Trophoblast cell (in vitro differentiated cells and primary cell): ENCODE measurements around the gene RCL1.

Source experiments
- DNase-seq, 2 donors: peaks; one replicate each; pipeline ENCODE4 v3.0.0-alpha.2; 2016
- H2AFZ ChIP-seq: 2 replicates; pipeline ENCODE4 v1.6.1; 2013; ENCODE audit warnings: low read length, moderate library complexity, mild to moderate bottlenecking; ENCODE audit not compliant: insufficient read depth, poor library complexity
- H2AK5ac ChIP-seq: 2 replicates; pipeline ENCODE4 v1.6.1; 2013; ENCODE audit warnings: mild to moderate bottlenecking, low read length
- H2BK120ac ChIP-seq: 2 replicates; pipeline ENCODE4 v1.6.1; 2013; ENCODE audit warnings: low read length, mild to moderate bottlenecking, moderate library complexity; ENCODE audit not compliant: insufficient read depth, poor library complexity
- H2BK12ac ChIP-seq: 2 replicates; pipeline ENCODE4 v1.6.1; 2013; ENCODE audit warnings: mild to moderate bottlenecking, low read length, moderate library complexity
- H2BK5ac ChIP-seq: 2 replicates; pipeline ENCODE4 v1.6.1; 2013; ENCODE audit warnings: low read length, low read depth, moderate library complexity, mild to moderate bottlenecking; ENCODE audit not compliant: poor library complexity
- H3K14ac ChIP-seq: 2 replicates; pipeline ENCODE4 v1.6.1; 2013; ENCODE audit warnings: mild to moderate bottlenecking, low read length
- H3K18ac ChIP-seq: 2 replicates; pipeline ENCODE4 v1.6.1; 2013; ENCODE audit warnings: mild to moderate bottlenecking, low read length
- H3K23ac ChIP-seq: 2 replicates; pipeline ENCODE4 v1.6.1; 2013; ENCODE audit warnings: low read length
- H3K27ac ChIP-seq: 2 replicates; pipeline ENCODE4 v1.5.1; 2013; ENCODE audit warnings: low read depth, mild to moderate bottlenecking, inconsistent platforms, low read length, moderate library complexity
- H3K27me3 ChIP-seq: 2 replicates; pipeline ENCODE4 v1.6.1; 2013; ENCODE audit warnings: inconsistent platforms, mild to moderate bottlenecking, low read length, moderate library complexity; ENCODE audit not compliant: insufficient read depth
- H3K36me3 ChIP-seq, 2 experiments: 1 replicate in 1 of 2; 2 replicates in 1 of 2; pipeline ENCODE4 v1.6.1; 2013; ENCODE audit warnings: low read length in 2 of 2, mild to moderate bottlenecking in 2 of 2, moderate library complexity in 1 of 2; ENCODE audit not compliant: insufficient read depth in 2 of 2, control insufficient read depth in 1 of 2
- H3K4ac ChIP-seq: 2 replicates; pipeline ENCODE4 v1.6.1; 2013; ENCODE audit warnings: low read depth, mild to moderate bottlenecking, low read length, moderate library complexity
- H3K4me1 ChIP-seq, 2 experiments: 1 replicate in 1 of 2; 2 replicates in 1 of 2; pipeline ENCODE4 v1.6.1; 2013; ENCODE audit warnings: low read length in 2 of 2, mild to moderate bottlenecking in 2 of 2, moderate library complexity in 1 of 2; ENCODE audit not compliant: insufficient read depth in 2 of 2, control insufficient read depth in 1 of 2
- H3K4me2 ChIP-seq: 2 replicates; pipeline ENCODE4 v1.6.1; 2013; ENCODE audit warnings: inconsistent platforms, mild to moderate bottlenecking, low read length, moderate library complexity
- H3K4me3 ChIP-seq: 2 replicates; pipeline ENCODE4 v1.5.1; 2013; ENCODE audit warnings: mild to moderate bottlenecking, low read depth, low read length, inconsistent platforms
- H3K79me1 ChIP-seq: one replicate; pipeline ENCODE4 v1.6.1; 2013; ENCODE audit warnings: low read length
- H3K79me2 ChIP-seq: 2 replicates; pipeline ENCODE4 v1.6.1; 2013; ENCODE audit warnings: low read length, mild to moderate bottlenecking; ENCODE audit not compliant: control insufficient read depth, insufficient read depth, poor library complexity
- H3K9ac ChIP-seq: 2 replicates; pipeline ENCODE4 v1.6.1; 2013; ENCODE audit warnings: mild to moderate bottlenecking, low read length
- H3K9me3 ChIP-seq: 2 replicates; pipeline ENCODE4 v1.6.1; 2013; ENCODE audit warnings: low read depth, mild to moderate bottlenecking, control low read depth, inconsistent platforms, low read length; ENCODE audit not compliant: insufficient read depth
- H4K12ac ChIP-seq: 2 replicates; pipeline ENCODE4 v1.6.1; 2013; ENCODE audit warnings: low read depth, mild to moderate bottlenecking, low read length, moderate library complexity
- H4K8ac ChIP-seq: 2 replicates; pipeline ENCODE4 v1.6.1; 2013; ENCODE audit warnings: low read depth, mild to moderate bottlenecking, low read length, moderate library complexity
- H4K91ac ChIP-seq: one replicate; pipeline ENCODE4 v1.6.1; 2013; ENCODE audit warnings: low read depth, mild to moderate bottlenecking, low read length, moderate library complexity
- WGBS: extraction: QIAGEN DNeasy Blood & Tissue Kit; methylation state at CpG from one replicate; pipeline ENCODE4 v1.1.7; 2013; ENCODE audit warnings: missing lambda C conversion rate; ENCODE audit not compliant: insufficient read length, insufficient coverage; ENCODE audit errors: extremely low coverage; 5-methylcytosine and 5-hydroxymethylcytosine counted together

Gene RCL1

GRCh38 chr9:4756420-4756819 is 36.3 kb upstream of the RCL1 start:
- Histone ChIP-seq H3K79me1 (peaks cover 3% of the 10 kb centered on the region), H3K4ac (no peak overlapping the region), H3K18ac (no peak overlapping the region), H3K9me3 (no peaks in the 10 kb centered on the region), H3K4me2 (no peak overlapping the region), H3K79me2 (no peaks in the 10 kb centered on the region), H2BK120ac (no peak overlapping the region), H3K14ac (no peak overlapping the region), H3K27ac (no peak overlapping the region), H3K23ac (no peak overlapping the region), H3K9ac (no peak overlapping the region), H3K27me3 (no peaks in the 10 kb centered on the region), H3K4me3 (no peak overlapping the region), H2BK5ac (no peak overlapping the region), H3K4me1 (peaks cover 5 to 14% of the 10 kb centered on the region in 2 experiments), H2AK5ac (no peak overlapping the region), H4K8ac (no peak overlapping the region), H4K12ac (no peak overlapping the region), H3K36me3 (no peaks in the 10 kb centered on the region), H2BK12ac (no peak overlapping the region), H2AFZ (no peak overlapping the region), H4K91ac (no peak overlapping the region)
- DNase-seq = no peak
- no CpG with 5 or more reads among the region's 4 CpGs for WGBS

GRCh38 chr9:4760122-4760521 is 32.6 kb upstream of the RCL1 start:
- no peaks in the 10 kb centered on the region for H3K79me2 ChIP-seq
- no peaks in the 10 kb centered on the region for H3K36me3 ChIP-seq
- no peak overlapping the region for H3K14ac ChIP-seq
- no peaks in the 10 kb centered on the region for H3K27me3 ChIP-seq
- no peak overlapping the region for H3K18ac ChIP-seq
- H3K27ac ChIP-seq = no peak overlapping the region
- no peak overlapping the region for H4K91ac ChIP-seq
- H2AK5ac ChIP-seq = no peak overlapping the region
- no peak overlapping the region for H2BK120ac ChIP-seq
- H3K4ac ChIP-seq = no peak overlapping the region
- H3K4me1 ChIP-seq = peaks cover 0 to 11% of the 10 kb centered on the region in 2 experiments
- no peak overlapping the region for H2BK5ac ChIP-seq
- no peak overlapping the region for H4K8ac ChIP-seq
- H3K23ac ChIP-seq = no peak overlapping the region
- no CpG with 5 or more reads among the region's 3 CpGs for WGBS
- H3K9me3 ChIP-seq = no peaks in the 10 kb centered on the region
- no peak overlapping the region for H3K4me2 ChIP-seq
- H3K9ac ChIP-seq = no peak overlapping the region
- DNase-seq = no peak
- H4K12ac ChIP-seq = no peak overlapping the region
- H3K79me1 ChIP-seq = no peaks in the 10 kb centered on the region
- H2BK12ac ChIP-seq = no peak overlapping the region
- no peak overlapping the region for H2AFZ ChIP-seq
- H3K4me3 ChIP-seq = no peak overlapping the region

DNA sequence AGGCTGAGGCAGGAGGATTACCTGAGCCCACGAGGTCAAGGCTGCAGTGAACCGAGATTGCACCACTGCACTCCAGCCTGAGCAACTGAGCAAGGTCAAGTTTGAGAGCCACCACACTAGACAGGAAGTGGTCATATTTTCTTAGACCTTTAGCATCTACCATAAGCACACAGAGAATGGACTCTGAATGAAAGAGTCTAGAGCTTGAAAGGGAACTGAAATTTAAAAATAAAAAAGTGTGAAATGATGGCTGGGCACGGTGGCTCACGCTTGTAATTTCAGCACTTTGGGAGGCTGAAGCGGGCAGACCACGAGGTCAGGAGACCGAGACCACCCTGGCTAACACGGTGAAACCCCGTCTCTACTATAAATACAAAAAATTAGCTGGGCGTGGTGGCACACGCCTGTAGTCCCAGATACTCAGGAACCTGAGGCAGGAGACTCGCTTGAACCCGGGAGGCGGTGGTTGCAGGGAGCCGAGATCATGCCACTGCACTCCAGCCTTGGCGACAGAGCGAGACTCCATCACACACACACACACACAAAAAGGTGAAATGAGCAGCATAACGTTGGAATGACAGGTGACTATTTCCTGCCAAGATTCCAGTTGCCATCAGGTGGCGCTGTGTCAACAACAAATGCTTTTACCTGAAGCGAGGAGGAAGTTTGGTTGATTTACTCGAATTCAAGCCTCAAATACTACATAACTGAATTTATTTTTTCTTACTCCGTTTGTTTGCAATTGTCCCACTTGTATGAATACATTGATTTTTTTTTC is 30.4 kb upstream of the RCL1 start:
- H3K9me3 ChIP-seq = no peaks in the 10 kb centered on the region
- H3K23ac ChIP-seq = no peak overlapping the region
- H3K4me3 ChIP-seq = no peak overlapping the region
- WGBS = no CpG with 5 or more reads among the region's 22 CpGs
- no peaks in the 10 kb centered on the region for H3K36me3 ChIP-seq
- no peak overlapping the region for H2AFZ ChIP-seq
- no peak overlapping the region for H3K18ac ChIP-seq
- H3K27me3 ChIP-seq = no peaks in the 10 kb centered on the region
- H3K4ac ChIP-seq = no peak overlapping the region
- peak; percentile 70 to 92 for DNase-seq
- no peak overlapping the region for H2BK120ac ChIP-seq
- H3K4me1 ChIP-seq = peaks cover 0 to 7% of the 10 kb centered on the region in 2 experiments
- H3K79me2 ChIP-seq = no peaks in the 10 kb centered on the region
- no peak overlapping the region for H4K91ac ChIP-seq
- H4K12ac ChIP-seq = no peak overlapping the region
- no peak overlapping the region for H2BK5ac ChIP-seq
- no peak overlapping the region for H3K27ac ChIP-seq
- no peak overlapping the region for H3K14ac ChIP-seq
- H3K4me2 ChIP-seq = peak overlapping the region; percentile 59
- no peaks in the 10 kb centered on the region for H3K79me1 ChIP-seq
- no peak overlapping the region for H2BK12ac ChIP-seq
- no peak overlapping the region for H2AK5ac ChIP-seq
- H4K8ac ChIP-seq = no peak overlapping the region
- no peak overlapping the region for H3K9ac ChIP-seq

GRCh38 chr9:4762886-4763541 is 29.7 kb upstream of the RCL1 start:
- no peak overlapping the region for H3K4me3 ChIP-seq
- no CpG with 5 or more reads among the region's 14 CpGs for WGBS
- peak; percentile 65 to 83 for DNase-seq

More at GRCh38 chr9:4762886-4763541, 29.7 kb upstream of the RCL1 start:
- Histone ChIP-seq H2BK5ac (no peak overlapping the region), H3K14ac (no peak overlapping the region), H2AFZ (no peak overlapping the region), H2BK12ac (no peak overlapping the region), H3K27ac (no peak overlapping the region), H4K91ac (no peak overlapping the region), H4K12ac (no peak overlapping the region), H3K23ac (no peak overlapping the region), H3K9me3 (no peaks in the 10 kb centered on the region), H3K18ac (no peak overlapping the region), H3K36me3 (no peaks in the 10 kb centered on the region), H4K8ac (no peak overlapping the region), H3K9ac (no peak overlapping the region), H3K4me2 (peak overlapping the region; percentile 59), H3K27me3 (no peaks in the 10 kb centered on the region), H3K79me1 (no peaks in the 10 kb centered on the region), H2BK120ac (no peak overlapping the region), H3K79me2 (no peaks in the 10 kb centered on the region), H3K4ac (no peak overlapping the region), H2AK5ac (no peak overlapping the region), H3K4me1 (peaks cover 0 to 7% of the 10 kb centered on the region in 2 experiments)
